A673 (cell line): ENCODE measurements around the gene CHRDL1. TPM values are rescaled to one million over a fixed set of nuclear protein-coding genes. Genes with fewer than 3 reads are reported as not detected.

Experiments
- BruUV-seq: library from RNA; stranded (reverse); fragments of 400-500 nt; replicated peaks from 2 replicates; lab custom pipeline; 2021; lab: Mats Ljungman, UMichigan
- CTCF ChIA-PET: fragments of 300-600 bp; sonication (Branson Sonifier 250); formaldehyde crosslinking; loops from one replicate; lab custom pipeline; 2022; ENCODE audit warnings: antibody characterized with exemption; lab: Charles Lee
- POLR2A ChIA-PET: fragments of 300-600 bp; sonication (Branson Sonifier 250); formaldehyde crosslinking; loops from one replicate; lab custom pipeline; 2022; ENCODE audit warnings: antibody characterized with exemption; ENCODE audit not compliant: low non-redundant PET; lab: Charles Lee
- DNase-seq: peaks from one replicate; pipeline ENCODE4 v3.0.0-alpha.2; 2015; ENCODE audit warnings: low spot score
- H3K27ac ChIP-seq: fragments of 200-600 bp; sonication (generic); 2 replicates; pipeline ENCODE4 v1.5.1; 2016; ENCODE audit warnings: mixed run types, low read depth, mild to moderate bottlenecking, mixed read lengths, antibody characterized with exemption, low read length; ENCODE audit not compliant: poor library complexity, severe bottlenecking
- H3K27me3 ChIP-seq: fragments of 200-600 bp; sonication (generic); replicated peaks from 2 replicates; pipeline ENCODE4 v1.6.1; 2017; ENCODE audit warnings: mixed run types, low read depth, mild to moderate bottlenecking, mixed read lengths, antibody characterized with exemption, low read length; ENCODE audit not compliant: insufficient read depth, poor library complexity
- H3K36me3 ChIP-seq: fragments of 200-600 bp; sonication (generic); 2 replicates; pipeline ENCODE4 v1.6.1; 2016; ENCODE audit warnings: mixed run types, mild to moderate bottlenecking, mixed read lengths, antibody characterized with exemption, low read length; ENCODE audit not compliant: insufficient read depth, poor library complexity, severe bottlenecking
- H3K4me1 ChIP-seq: fragments of 200-600 bp; sonication (generic); 2 replicates; pipeline ENCODE4 v1.6.1; 2017; ENCODE audit warnings: mixed run types, mild to moderate bottlenecking, mixed read lengths, antibody characterized with exemption, low read length; ENCODE audit not compliant: insufficient read depth, poor library complexity, severe bottlenecking
- H3K4me3 ChIP-seq: fragments of 200-600 bp; sonication (generic); 2 replicates; pipeline ENCODE4 v1.5.1; 2016; ENCODE audit warnings: low read depth, mixed run types, mild to moderate bottlenecking, mixed read lengths, low read length; ENCODE audit not compliant: poor library complexity, severe bottlenecking
- H3K9me3 ChIP-seq: fragments of 200-600 bp; sonication (generic); 2 replicates; pipeline ENCODE4 v1.6.1; 2016; ENCODE audit warnings: mixed run types, low read depth, mild to moderate bottlenecking, mixed read lengths, antibody characterized with exemption, low read length; ENCODE audit not compliant: poor library complexity, severe bottlenecking
- EZH2 ChIP-seq: fragments of 200-600 bp; sonication (generic); IDR thresholded peaks from 2 replicates; pipeline ENCODE4 v1.6.1; 2017; ENCODE audit warnings: borderline replicate concordance, low read depth, mild to moderate bottlenecking, mixed read lengths, antibody characterized with exemption, low read length; ENCODE audit not compliant: poor library complexity, severe bottlenecking
- intact Hi-C: fragments of 100-400 bp; cut with micrococcal nuclease; formaldehyde crosslinking; loops from one replicate; pipeline ENCODE4 v1.10.0; 2022; ENCODE audit not compliant: unreplicated experiment
- total RNA-seq: library from RNA; stranded (reverse); gene quantifications from 2 replicates; pipeline ENCODE4 v1.2.3, GENCODE V29; 2021
- TF ChIP-seq, protein P1 (sequence below): fragments of 300-800, 200-600 bp; sonication (generic); conservative IDR thresholded peaks from 2 replicates; pipeline ENCODE4 v1.5.1; 2017; ENCODE audit warnings: low read depth, mild to moderate bottlenecking, antibody characterized with exemption, low read length, moderate library complexity, mixed read lengths

The CHRDL1 gene
- total RNA-seq, 1 experiment from 2014 or later: 0.41 TPM

DNA sequence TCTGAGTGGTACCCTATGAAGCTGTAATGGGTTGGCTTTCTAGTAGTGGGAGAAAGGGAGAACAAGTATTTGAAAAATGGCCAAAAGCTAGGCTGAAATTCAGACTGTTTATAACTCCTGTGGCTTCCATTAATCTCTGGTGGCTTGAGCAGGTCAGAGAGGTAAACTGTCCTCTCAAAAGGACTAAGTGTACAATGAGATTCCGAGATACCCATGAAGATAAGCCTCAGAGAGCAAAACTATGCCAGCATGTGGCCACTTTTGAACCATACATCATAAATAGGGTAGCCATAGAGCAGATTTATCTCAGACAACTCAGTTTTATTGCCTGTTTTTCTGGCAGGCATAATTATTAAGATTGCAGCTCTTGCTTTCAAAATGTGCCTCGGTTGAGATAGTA, 89.2 kb downstream of the CHRDL1 start:
- Histone ChIP-seq H3K27me3 (peaks cover 8% of the 10 kb centered on the region), H3K9me3 (no peaks in the 10 kb centered on the region), H3K4me1 (no peaks in the 10 kb centered on the region), H3K27ac (no peak overlapping the region), H3K36me3 (no peaks in the 10 kb centered on the region), H3K4me3 (no peak overlapping the region)
- ChIA-PET CTCF (no interaction called here), POLR2A (no interaction called here)
- DNase-seq: no peak
- no TSS peak for BruUV-seq
- no peak for TF ChIP-seq EZH2
- TF ChIP-seq, protein P1, sequence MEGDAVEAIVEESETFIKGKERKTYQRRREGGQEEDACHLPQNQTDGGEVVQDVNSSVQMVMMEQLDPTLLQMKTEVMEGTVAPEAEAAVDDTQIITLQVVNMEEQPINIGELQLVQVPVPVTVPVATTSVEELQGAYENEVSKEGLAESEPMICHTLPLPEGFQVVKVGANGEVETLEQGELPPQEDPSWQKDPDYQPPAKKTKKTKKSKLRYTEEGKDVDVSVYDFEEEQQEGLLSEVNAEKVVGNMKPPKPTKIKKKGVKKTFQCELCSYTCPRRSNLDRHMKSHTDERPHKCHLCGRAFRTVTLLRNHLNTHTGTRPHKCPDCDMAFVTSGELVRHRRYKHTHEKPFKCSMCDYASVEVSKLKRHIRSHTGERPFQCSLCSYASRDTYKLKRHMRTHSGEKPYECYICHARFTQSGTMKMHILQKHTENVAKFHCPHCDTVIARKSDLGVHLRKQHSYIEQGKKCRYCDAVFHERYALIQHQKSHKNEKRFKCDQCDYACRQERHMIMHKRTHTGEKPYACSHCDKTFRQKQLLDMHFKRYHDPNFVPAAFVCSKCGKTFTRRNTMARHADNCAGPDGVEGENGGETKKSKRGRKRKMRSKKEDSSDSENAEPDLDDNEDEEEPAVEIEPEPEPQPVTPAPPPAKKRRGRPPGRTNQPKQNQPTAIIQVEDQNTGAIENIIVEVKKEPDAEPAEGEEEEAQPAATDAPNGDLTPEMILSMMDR: no peak
- intact Hi-C loops: no loop called here

DNA sequence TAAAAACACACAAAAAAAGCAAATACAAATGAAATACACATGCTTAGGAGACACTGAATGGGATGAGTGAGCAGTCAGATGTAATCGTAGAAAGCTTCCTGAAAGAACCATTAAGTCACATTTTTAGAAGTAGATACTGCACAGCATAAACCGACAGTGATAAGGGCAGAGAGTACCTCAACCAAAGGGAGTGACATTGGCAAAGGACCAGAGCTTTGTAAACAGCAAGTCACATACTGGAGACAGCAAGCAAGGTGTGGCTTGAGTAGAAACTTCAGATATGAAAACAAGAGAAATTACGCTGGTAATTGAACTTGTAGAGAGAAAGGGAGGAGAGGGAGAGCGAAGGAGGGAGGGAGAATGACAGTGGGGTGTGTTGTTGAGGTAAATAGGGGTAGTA, 92.0 kb downstream of the CHRDL1 start:
- Histone ChIP-seq H3K36me3 (no peaks in the 10 kb centered on the region), H3K4me3 (no peak overlapping the region), H3K9me3 (no peaks in the 10 kb centered on the region), H3K27ac (no peak overlapping the region), H3K4me1 (no peaks in the 10 kb centered on the region), H3K27me3 (no peaks in the 10 kb centered on the region)
- BruUV-seq: no TSS peak
- DNase-seq: no peak
- ChIA-PET POLR2A (no interaction called here), CTCF (no interaction called here)
- TF ChIP-seq, protein P1: no peak
- TF ChIP-seq EZH2: no peak
- intact Hi-C loops: no loop called here

DNA sequence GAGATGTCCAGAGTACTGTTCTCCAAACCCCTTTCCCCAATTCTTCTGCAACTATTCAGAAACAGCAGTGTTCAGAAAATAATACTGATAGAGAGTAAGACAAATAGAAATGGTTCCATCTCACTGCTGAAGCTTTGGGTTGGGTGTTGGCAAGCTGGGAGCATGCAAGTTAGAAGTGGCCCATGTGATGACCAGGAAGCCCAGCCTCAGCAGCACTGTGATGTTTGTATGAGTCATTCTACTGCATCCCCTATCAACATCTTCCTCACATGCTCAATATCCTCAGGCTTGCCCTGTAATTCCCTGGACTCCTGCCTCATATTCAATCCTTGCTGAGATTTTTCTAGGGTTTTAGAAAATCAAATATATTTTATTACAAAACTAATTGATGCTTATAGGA, 96.5 kb downstream of the CHRDL1 start:
- intact Hi-C loops: no loop called here
- no TSS peak for BruUV-seq
- TF ChIP-seq EZH2: no peak
- TF ChIP-seq, protein P1: no peak

More for the DNA sequence above, 96.5 kb downstream of the CHRDL1 start:
- ChIA-PET POLR2A (no interaction called here), CTCF (no interaction called here)
- Histone ChIP-seq H3K27me3 (peaks cover 3% of the 10 kb centered on the region), H3K4me3 (no peak overlapping the region), H3K4me1 (no peaks in the 10 kb centered on the region), H3K36me3 (no peaks in the 10 kb centered on the region), H3K27ac (no peak overlapping the region), H3K9me3 (no peaks in the 10 kb centered on the region)
- DNase-seq: no peak
